Measurements from ENCODE around the gene CPPED1. TPM values are rescaled to one million over a fixed set of nuclear protein-coding genes. Genes with fewer than 3 reads are reported as not detected.

The CPPED1 gene
- total RNA-seq, 2 donors from 2014 or later = 24.8 to 61.0 TPM

DNA sequence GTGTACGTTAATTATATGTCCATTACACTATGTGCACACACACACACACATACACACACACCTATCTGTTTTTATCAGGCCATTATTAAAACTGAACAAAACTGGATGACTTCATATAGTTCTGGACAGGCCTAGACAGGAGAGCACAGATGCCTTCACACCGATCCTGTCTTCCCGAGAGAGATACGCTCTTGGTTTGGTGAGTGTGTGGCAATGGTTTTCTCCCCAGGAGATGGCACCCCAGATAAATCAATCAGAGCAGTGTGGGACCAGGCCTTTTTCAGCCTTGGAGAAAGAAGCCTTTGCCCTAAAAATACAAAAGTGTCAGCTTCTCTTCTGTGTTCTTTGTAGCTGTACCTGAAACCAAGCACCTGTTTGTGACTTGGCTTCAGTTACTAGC is 83.7 kb downstream of the CPPED1 start:
- Histone ChIP-seq H3K9me3 (no peaks in the 10 kb centered on the region), H3K27me3 (replicated peaks; ENCODE audit: insufficient read depth) (no peaks in the 10 kb centered on the region), H3K27ac (no peak overlapping the region), H3K4me1 (replicated peaks) (no peaks in the 10 kb centered on the region), H3K36me3 (no peaks in the 10 kb centered on the region), H3K4me3 (no peak overlapping the region)
- DNase-seq (ENCODE audit: low spot score) = no peak
- 76% methylated on average over 4 of the region's 4 CpGs for WGBS
- intact Hi-C loops (cut with DNase I) = no loop called here
- no peak for TF ChIP-seq POLR2AphosphoS5 (IDR thresholded peaks at IDR 0.05)
- TF ChIP-seq, protein P1, sequence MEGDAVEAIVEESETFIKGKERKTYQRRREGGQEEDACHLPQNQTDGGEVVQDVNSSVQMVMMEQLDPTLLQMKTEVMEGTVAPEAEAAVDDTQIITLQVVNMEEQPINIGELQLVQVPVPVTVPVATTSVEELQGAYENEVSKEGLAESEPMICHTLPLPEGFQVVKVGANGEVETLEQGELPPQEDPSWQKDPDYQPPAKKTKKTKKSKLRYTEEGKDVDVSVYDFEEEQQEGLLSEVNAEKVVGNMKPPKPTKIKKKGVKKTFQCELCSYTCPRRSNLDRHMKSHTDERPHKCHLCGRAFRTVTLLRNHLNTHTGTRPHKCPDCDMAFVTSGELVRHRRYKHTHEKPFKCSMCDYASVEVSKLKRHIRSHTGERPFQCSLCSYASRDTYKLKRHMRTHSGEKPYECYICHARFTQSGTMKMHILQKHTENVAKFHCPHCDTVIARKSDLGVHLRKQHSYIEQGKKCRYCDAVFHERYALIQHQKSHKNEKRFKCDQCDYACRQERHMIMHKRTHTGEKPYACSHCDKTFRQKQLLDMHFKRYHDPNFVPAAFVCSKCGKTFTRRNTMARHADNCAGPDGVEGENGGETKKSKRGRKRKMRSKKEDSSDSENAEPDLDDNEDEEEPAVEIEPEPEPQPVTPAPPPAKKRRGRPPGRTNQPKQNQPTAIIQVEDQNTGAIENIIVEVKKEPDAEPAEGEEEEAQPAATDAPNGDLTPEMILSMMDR (IDR thresholded peaks at IDR 0.05) = no peak
- no peak for TF ChIP-seq POLR2A (IDR thresholded peaks at IDR 0.05)

DNA sequence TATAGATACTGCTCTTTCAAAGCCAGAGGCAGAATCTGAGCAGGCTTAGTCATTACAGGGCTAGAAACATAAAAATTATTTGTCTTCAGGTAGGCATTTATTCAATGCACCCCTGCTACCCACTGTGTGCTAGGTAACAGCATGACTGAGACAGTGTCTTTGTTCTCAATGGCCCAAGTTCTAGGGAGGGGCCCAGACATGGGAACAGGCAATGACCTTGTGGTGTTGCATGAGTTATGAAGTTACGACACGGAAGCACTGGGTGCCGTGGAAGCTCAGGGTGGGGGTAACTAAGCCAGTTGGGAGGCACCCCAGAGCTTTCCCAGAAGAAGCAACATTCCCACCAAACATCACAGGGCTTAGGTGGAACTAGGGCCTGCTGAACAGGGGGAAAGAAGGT is 87.0 kb downstream of the CPPED1 start:
- Histone ChIP-seq H3K9me3 (no peaks in the 10 kb centered on the region), H3K36me3 (no peaks in the 10 kb centered on the region), H3K4me1 (replicated peaks) (no peaks in the 10 kb centered on the region), H3K27me3 (replicated peaks; ENCODE audit: insufficient read depth) (no peaks in the 10 kb centered on the region), H3K27ac (no peak overlapping the region), H3K4me3 (no peak overlapping the region)
- WGBS = 82% methylated on average over 3 of the region's 3 CpGs
- intact Hi-C loops (cut with DNase I) = no loop called here
- TF ChIP-seq, protein P1 (IDR thresholded peaks at IDR 0.05) = no peak
- TF ChIP-seq POLR2AphosphoS5 (IDR thresholded peaks at IDR 0.05) (no peak), POLR2A (IDR thresholded peaks at IDR 0.05) (no peak)
- DNase-seq (ENCODE audit: low spot score) = no peak

DNA sequence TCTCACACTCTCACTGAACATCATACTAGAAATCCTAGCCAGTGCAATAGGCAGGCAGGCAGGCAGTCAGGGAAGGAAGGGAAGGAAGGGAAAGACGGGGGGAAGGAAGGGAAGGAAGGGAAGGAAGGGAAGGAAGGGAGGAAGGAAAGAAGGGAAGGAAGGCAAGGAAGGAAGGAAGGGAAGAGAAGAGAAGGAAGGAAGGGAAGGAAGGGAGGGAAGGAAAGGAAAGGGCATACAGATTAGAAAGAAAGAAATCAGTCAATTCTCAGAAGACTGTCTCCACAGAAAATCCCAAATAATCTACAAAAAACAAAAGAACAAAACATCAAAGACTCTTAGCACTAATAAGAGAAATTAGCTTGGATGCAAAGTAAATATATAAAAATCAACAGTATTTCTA is 93.9 kb downstream of the CPPED1 start:
- Histone ChIP-seq H3K9me3 (no peaks in the 10 kb centered on the region), H3K27me3 (replicated peaks; ENCODE audit: insufficient read depth) (no peaks in the 10 kb centered on the region), H3K27ac (no peak overlapping the region), H3K36me3 (no peaks in the 10 kb centered on the region), H3K4me3 (no peak overlapping the region), H3K4me1 (replicated peaks) (no peaks in the 10 kb centered on the region)
- intact Hi-C loops (cut with DNase I) = no loop called here
- 72% methylated on average over 1 of the region's 1 CpG for WGBS
- no peak for DNase-seq (ENCODE audit: low spot score)
- TF ChIP-seq, protein P1 (IDR thresholded peaks at IDR 0.05) = no peak
- TF ChIP-seq POLR2A (IDR thresholded peaks at IDR 0.05) = no peak
- no peak for TF ChIP-seq POLR2AphosphoS5 (IDR thresholded peaks at IDR 0.05)

DNA sequence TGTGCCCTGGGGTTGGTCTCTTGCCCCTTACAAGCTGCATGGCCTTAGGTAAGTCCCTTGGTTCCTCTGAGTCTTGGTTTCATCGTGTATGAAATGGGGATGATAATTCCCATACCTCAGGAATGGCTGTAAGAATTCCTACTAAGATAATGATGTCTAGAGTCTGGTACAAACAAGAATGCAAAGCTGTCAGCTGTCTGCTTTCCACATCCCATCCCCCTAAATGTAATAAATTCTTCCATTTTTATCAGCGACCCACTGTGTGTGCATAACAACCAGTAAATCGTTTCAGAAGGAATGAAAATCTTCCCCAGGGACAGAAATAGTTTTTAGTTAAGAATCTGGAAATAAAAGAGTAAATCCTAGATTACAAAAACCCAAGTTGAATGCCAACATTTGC is 95.4 kb downstream of the CPPED1 start:
- TF ChIP-seq POLR2AphosphoS5 (IDR thresholded peaks at IDR 0.05) (no peak), POLR2A (IDR thresholded peaks at IDR 0.05) (no peak)
- TF ChIP-seq, protein P1 (IDR thresholded peaks at IDR 0.05) = no peak
- H3K36me3 ChIP-seq = no peaks in the 10 kb centered on the region
- no peaks in the 10 kb centered on the region for H3K9me3 ChIP-seq
- no peak for DNase-seq (ENCODE audit: low spot score)
- H3K4me3 ChIP-seq = no peak overlapping the region
- intact Hi-C loops (cut with DNase I) = no loop called here
- H3K4me1 ChIP-seq (replicated peaks) = no peaks in the 10 kb centered on the region
- no peaks in the 10 kb centered on the region for H3K27me3 ChIP-seq (replicated peaks; ENCODE audit: insufficient read depth)
- WGBS = 43% methylated on average over 3 of the region's 3 CpGs
- H3K27ac ChIP-seq = no peak overlapping the region

DNA sequence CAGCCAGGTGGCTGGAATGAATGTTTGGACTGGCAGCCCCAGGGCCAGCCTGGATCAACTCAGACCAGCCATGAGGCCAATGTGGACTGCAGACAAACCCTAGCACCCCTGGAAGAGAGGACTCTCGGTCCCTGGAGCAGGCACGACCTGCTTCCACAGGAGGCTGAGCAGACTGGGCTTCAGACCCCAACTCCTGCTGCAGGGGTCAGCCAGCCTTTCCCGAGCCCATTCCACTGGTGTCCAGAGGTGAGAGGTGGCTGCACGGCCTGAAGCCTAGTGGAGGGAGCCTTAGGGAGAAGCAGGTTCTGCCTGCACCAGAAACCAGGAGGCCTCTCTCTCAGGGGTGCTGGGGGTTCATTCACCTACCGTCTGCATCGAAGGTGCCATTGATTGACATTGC is 97.1 kb downstream of the CPPED1 start:
- no peak overlapping the region for H3K4me3 ChIP-seq
- H3K9me3 ChIP-seq = no peaks in the 10 kb centered on the region
- intact Hi-C loops (cut with DNase I) = no loop called here
- H3K27me3 ChIP-seq (replicated peaks; ENCODE audit: insufficient read depth) = no peaks in the 10 kb centered on the region
- H3K4me1 ChIP-seq (replicated peaks) = no peaks in the 10 kb centered on the region
- H3K36me3 ChIP-seq = no peaks in the 10 kb centered on the region
- DNase-seq (ENCODE audit: low spot score) = no peak
- WGBS = 87% methylated on average over 6 of the region's 6 CpGs
- TF ChIP-seq POLR2A (IDR thresholded peaks at IDR 0.05) = no peak
- TF ChIP-seq, protein P1 (IDR thresholded peaks at IDR 0.05) = no peak
- TF ChIP-seq POLR2AphosphoS5 (IDR thresholded peaks at IDR 0.05) = no peak
- H3K27ac ChIP-seq = no peak overlapping the region

Measured in prostate gland (tissue), 2 donors.